ENCODE measurements around the gene SUN5.

DNA sequence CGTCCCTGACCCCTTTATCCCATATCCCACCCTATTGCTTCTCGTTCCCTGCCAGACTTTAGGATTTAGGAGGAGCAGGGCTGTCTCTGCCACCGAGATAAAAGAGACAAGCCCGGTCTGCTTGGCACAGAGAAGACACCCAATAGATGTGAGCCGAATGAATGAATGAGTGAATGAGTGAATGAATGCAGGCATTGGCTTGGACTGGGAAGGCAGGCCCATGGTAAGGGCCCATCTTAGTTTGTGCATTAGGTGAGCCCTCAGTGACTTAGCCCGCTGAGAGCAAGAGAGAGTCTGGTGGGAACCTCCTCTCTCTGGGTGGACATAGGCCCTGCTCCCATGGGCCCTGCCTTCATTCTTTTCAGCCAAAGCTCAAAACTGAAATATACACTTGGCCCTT is 26.3 kb upstream of the SUN5 start:
- TF ChIP-seq, protein P1, sequence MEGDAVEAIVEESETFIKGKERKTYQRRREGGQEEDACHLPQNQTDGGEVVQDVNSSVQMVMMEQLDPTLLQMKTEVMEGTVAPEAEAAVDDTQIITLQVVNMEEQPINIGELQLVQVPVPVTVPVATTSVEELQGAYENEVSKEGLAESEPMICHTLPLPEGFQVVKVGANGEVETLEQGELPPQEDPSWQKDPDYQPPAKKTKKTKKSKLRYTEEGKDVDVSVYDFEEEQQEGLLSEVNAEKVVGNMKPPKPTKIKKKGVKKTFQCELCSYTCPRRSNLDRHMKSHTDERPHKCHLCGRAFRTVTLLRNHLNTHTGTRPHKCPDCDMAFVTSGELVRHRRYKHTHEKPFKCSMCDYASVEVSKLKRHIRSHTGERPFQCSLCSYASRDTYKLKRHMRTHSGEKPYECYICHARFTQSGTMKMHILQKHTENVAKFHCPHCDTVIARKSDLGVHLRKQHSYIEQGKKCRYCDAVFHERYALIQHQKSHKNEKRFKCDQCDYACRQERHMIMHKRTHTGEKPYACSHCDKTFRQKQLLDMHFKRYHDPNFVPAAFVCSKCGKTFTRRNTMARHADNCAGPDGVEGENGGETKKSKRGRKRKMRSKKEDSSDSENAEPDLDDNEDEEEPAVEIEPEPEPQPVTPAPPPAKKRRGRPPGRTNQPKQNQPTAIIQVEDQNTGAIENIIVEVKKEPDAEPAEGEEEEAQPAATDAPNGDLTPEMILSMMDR (IDR thresholded peaks at IDR 0.05) = no peak
- no peak for TF ChIP-seq POLR2A (IDR thresholded peaks at IDR 0.05)
- TF ChIP-seq EP300 (IDR thresholded peaks at IDR 0.05) = no peak

Measured in ovary (tissue), 3 donors.